Body of pancreas (tissue), 4 donors: ENCODE data around the gene SNX5. TPM values are rescaled to one million over a fixed set of nuclear protein-coding genes. Genes with fewer than 3 reads are reported as not detected.

Experiments
- ATAC-seq: fragments of 150-250 bp; one replicate; pipeline ENCODE4 v1.9.1; 2016
- DNase-seq, 4 donors: peaks; one replicate each; pipeline ENCODE4 v3.0.0-alpha.2; 2019
- H3K27ac ChIP-seq, 4 donors: fragments of 200-600 bp; sonication (generic); 1 replicate in 3 of 4; 2 replicates in 1 of 4; pipeline versions ENCODE4 v1.5.1 to v1.6.1; 2016 to 2019; ENCODE audit warnings: mild to moderate bottlenecking in 1 of 4, mixed read lengths in 1 of 4, moderate library complexity in 1 of 4
- H3K27me3 ChIP-seq, 2 donors: fragments of 200-600 bp; sonication (generic); one replicate each; pipeline ENCODE4 v1.6.0; 2016; ENCODE audit warnings: mild to moderate bottlenecking in 1 of 2
- H3K36me3 ChIP-seq, 2 donors: fragments of 200-600 bp; sonication (generic); replicated peaks in 1 of 2; 2 replicates each; pipeline ENCODE4 v1.5.1; 2016; ENCODE audit warnings: low read depth in 2 of 2; ENCODE audit not compliant: insufficient read depth in 1 of 2
- H3K4me1 ChIP-seq: fragments of 200-600 bp; sonication (generic); one replicate; pipeline ENCODE4 v1.6.0; 2016
- H3K4me3 ChIP-seq, 2 donors: fragments of 200-600 bp; sonication (generic); 1 replicate in 1 of 2; 2 replicates in 1 of 2; pipeline ENCODE4 v1.5.1; 2016 to 2019
- H3K9me3 ChIP-seq, 3 donors: fragments of 200-600 bp; sonication (generic); 1 replicate in 2 of 3; 2 replicates in 1 of 3; pipeline ENCODE4 v1.5.1; 2016
- POLR2A ChIP-seq, 3 donors: fragments of 450-650 bp; IDR thresholded peaks; one replicate each; pipeline ENCODE4 v1.6.1; 2016; ENCODE audit warnings: antibody characterized with exemption in 3 of 3, mild to moderate bottlenecking in 2 of 3
- WGBS, 2 donors: methylation state at CpG; one replicate each; pipeline ENCODE4 v1.1.5; 2017; 5-methylcytosine and 5-hydroxymethylcytosine counted together
- intact Hi-C: fragments of 100-400 bp; cut with DNase I; formaldehyde crosslinking; loops from one replicate; pipeline ENCODE4 v1.15.1; 2023
- total RNA-seq, 2 donors: library from RNA; depleted of rRNA; stranded (reverse); fragments of >200 nt; gene quantifications; one replicate each; pipeline ENCODE4 v1.1.0, GENCODE V29; 2016
- TF ChIP-seq, protein P1 (sequence below), 7 experiments: fragments of 450-650 bp in 4 of 7; fragments of 200-600 bp in 3 of 7; sonication (generic) in 3 of 7; IDR thresholded peaks; one replicate each; pipeline ENCODE4 v1.5.1; 2016 to 2019; ENCODE audit warnings: antibody characterized with exemption in 7 of 7

SNX5 gene
- total RNA-seq, 2 donors from 2014 or later, result 61.3 to 84.3 TPM

- ATAC-seq (no peak), DNase-seq (no peak)
- H3K4me3 ChIP-seq, result no peak overlapping the region
- H3K27ac ChIP-seq, result no peak overlapping the region
- intact Hi-C loops, result loop anchor here (10.0 kb wide), 1 partner anchor 487 kb away; no protein-coding TSS in a partner anchor
- TF ChIP-seq POLR2A (IDR thresholded peaks at IDR 0.05), result no peak
- TF ChIP-seq, protein P1, sequence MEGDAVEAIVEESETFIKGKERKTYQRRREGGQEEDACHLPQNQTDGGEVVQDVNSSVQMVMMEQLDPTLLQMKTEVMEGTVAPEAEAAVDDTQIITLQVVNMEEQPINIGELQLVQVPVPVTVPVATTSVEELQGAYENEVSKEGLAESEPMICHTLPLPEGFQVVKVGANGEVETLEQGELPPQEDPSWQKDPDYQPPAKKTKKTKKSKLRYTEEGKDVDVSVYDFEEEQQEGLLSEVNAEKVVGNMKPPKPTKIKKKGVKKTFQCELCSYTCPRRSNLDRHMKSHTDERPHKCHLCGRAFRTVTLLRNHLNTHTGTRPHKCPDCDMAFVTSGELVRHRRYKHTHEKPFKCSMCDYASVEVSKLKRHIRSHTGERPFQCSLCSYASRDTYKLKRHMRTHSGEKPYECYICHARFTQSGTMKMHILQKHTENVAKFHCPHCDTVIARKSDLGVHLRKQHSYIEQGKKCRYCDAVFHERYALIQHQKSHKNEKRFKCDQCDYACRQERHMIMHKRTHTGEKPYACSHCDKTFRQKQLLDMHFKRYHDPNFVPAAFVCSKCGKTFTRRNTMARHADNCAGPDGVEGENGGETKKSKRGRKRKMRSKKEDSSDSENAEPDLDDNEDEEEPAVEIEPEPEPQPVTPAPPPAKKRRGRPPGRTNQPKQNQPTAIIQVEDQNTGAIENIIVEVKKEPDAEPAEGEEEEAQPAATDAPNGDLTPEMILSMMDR (IDR thresholded peaks at IDR 0.05), result no peak
- no peaks in the 10 kb centered on the region for H3K9me3 ChIP-seq
- WGBS, 2 donors, result 76 to 83% methylated on average over 6 of the region's 6 CpGs
- peaks cover 0 to 3% of the 10 kb centered on the region in 2 donors for H3K36me3 ChIP-seq
- H3K4me1 ChIP-seq, result peaks cover 3% of the 10 kb centered on the region
- H3K27me3 ChIP-seq, result no peaks in the 10 kb centered on the region
These were observed 23.6 kb upstream of the SNX5 start for GRCh38 chr20:17992224-17992637.

- intact Hi-C loops, result loop anchor here (10.0 kb wide), 1 partner anchor 486 kb away; no protein-coding TSS in a partner anchor
- DNase-seq, result no peak
- 86 to 87% methylated on average over 9 to 10 of the region's 10 CpGs for WGBS, 2 donors
These were observed 21.8 kb upstream of the SNX5 start for GRCh38 chr20:17990278-17990972.

GRCh38 chr20:17987988-17988387 is 19.4 kb upstream of the SNX5 start:
- intact Hi-C loops, result no loop called here
- TF ChIP-seq, protein P1 (IDR thresholded peaks at IDR 0.05), result no peak
- no peak for TF ChIP-seq POLR2A (IDR thresholded peaks at IDR 0.05)
- WGBS, 2 donors, result 88 to 96% methylated on average over 3 of the region's 3 CpGs
- Histone ChIP-seq H3K9me3 (no peaks in the 10 kb centered on the region), H3K27me3 (no peaks in the 10 kb centered on the region), H3K4me1 (no peaks in the 10 kb centered on the region), H3K4me3 (no peak overlapping the region), H3K27ac (no peak overlapping the region), H3K36me3 (peaks cover 0 to 3% of the 10 kb centered on the region in 2 donors)
- DNase-seq (no peak), ATAC-seq (no peak)

More at GRCh38 chr20:17990278-17990972, 21.8 kb upstream of the SNX5 start:
- ATAC-seq, result no peak
- Histone ChIP-seq H3K4me1 (no peaks in the 10 kb centered on the region), H3K27ac (no peak overlapping the region), H3K4me3 (no peak overlapping the region), H3K9me3 (no peaks in the 10 kb centered on the region), H3K27me3 (no peaks in the 10 kb centered on the region), H3K36me3 (peaks cover 0 to 3% of the 10 kb centered on the region in 2 donors)
- TF ChIP-seq POLR2A (IDR thresholded peaks at IDR 0.05), result no peak
- TF ChIP-seq, protein P1 (IDR thresholded peaks at IDR 0.05), result no peak

- H3K36me3 ChIP-seq, result peaks cover 0 to 3% of the 10 kb centered on the region in 2 donors
- TF ChIP-seq, protein P1 (IDR thresholded peaks at IDR 0.05), result no peak
- intact Hi-C loops, result no loop called here
- DNase-seq (no peak), ATAC-seq (no peak)
- no peaks in the 10 kb centered on the region for H3K9me3 ChIP-seq
- H3K27me3 ChIP-seq, result no peaks in the 10 kb centered on the region
- no peaks in the 10 kb centered on the region for H3K4me1 ChIP-seq
- no peak overlapping the region for H3K4me3 ChIP-seq
- H3K27ac ChIP-seq, result no peak overlapping the region
- 92 to 93% methylated on average over 7 of the region's 7 CpGs for WGBS, 2 donors
These were observed 16.9 kb upstream of the SNX5 start for GRCh38 chr20:17985388-17986018.
